Activated effector memory CD4-positive, alpha-beta T cell treated with Interleukin-2 at 50 U/mL for 16 hours (primary cell): ENCODE data around the gene PRKCE.

Source experiments
- DNase-seq: peaks from one replicate; pipeline ENCODE4 v3.0.0-alpha.2; 2020

Gene PRKCE

GRCh38 chr2:46007412-46007811 is 355.9 kb downstream of the PRKCE start:
- no peak for DNase-seq

DNA sequence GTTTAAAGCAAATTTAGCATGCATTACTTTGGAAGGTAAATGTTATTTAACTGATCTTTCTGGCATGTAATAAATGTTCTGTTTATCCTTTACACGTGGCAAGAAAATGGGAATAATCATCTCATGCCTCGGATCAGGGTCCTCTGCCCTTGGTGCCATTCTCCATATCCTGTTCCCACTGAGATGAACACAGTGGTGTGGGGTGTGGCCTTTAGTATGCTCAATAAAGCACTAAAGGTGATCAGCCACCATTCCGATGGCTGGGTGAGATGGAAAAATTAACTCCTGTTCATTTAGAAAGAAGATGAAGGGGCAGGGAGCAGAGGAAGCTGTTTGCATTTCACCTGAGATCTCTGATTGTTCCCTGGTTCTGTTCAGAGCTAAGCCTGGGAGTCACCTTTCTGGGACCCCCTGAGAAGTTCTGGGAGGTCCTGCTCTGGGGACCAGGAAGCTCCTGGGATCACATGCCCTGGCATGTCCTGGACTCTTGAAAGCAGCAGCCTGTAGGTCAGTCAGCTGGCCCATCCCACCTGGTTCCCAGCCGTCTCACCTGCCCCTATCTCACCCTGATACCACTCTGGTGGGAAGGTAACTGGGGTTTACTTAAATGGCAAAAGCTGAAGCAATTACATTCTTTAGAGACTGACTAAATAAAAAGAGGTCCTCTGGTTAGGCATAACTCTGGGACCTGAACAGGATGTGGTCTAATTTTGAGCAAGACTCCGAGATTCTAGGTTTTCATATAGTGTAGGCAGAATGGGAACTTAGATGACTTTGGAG is 356.8 kb downstream of the PRKCE start:
- no peak for DNase-seq

DNA sequence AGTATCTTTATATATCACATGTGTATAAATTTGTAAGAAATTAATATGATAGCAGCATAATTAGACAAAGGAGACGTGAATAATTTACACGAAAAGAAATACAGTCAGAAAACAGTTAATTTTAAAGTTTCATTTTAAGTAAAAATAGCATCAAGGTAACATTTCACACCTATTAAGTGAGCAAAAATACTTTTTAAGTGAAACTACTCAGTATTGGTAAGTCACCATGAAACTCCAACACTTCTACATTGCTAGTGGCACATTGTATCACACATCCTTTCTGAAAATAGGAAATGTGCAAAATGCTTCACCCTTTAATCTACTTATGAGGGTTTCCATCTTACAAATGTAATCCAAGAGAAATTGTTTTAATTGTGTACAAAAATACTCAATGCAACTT is 357.8 kb downstream of the PRKCE start:
- no peak for DNase-seq

DNA sequence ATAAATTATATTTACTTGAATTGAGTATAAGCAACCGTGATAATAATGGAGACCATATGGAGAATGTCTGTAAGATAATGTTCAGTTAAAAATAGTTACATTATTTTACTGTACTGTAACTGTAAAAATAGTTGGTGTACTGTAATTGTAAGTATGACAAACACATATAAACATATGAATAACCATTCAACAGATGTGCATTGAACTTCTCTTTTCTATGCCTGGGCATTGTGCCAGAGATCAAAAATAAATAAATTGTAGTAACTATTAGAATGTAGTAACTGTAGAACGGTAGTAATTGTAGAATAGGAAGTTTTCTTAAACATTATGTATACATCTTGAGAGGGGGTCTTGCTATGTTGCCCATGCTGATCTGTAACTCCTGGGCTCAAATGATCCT is 358.3 kb downstream of the PRKCE start:
- no peak for DNase-seq

- DNase-seq = no peak
Observed at GRCh38 chr2:46010223-46010924, 358.9 kb downstream of the PRKCE start.

- DNase-seq = no peak
Observed at GRCh38 chr2:46010925-46011490, 359.5 kb downstream of the PRKCE start.

DNA sequence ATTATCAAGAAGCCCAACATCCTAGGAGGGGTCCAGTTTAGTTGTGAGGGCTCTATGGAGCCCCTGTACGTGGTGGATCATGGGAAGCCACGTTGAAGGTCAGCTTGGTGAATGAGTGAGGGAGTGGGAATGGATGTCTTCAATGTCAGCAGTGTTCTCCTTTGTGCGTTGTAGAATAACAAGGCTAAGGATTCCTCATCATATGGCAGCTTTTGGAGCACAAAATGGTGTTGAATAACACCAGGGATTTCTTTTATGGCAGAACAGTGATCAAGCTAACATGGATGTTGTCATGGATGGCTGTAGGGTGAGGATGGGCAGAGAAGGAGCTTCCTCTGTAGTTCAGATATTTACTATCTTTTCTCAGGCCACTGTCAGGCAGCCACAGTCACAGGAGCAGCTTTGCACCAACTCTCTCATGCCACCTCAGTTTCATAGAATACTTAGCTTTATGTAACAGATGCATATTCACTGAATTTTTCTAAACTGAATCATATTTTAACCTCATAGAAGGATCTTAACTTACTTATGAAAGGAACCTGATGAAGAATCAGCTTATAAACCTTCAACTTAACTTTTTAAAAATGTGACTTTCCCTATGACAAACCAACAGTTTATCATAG is 361.3 kb downstream of the PRKCE start:
- DNase-seq = no peak

DNA sequence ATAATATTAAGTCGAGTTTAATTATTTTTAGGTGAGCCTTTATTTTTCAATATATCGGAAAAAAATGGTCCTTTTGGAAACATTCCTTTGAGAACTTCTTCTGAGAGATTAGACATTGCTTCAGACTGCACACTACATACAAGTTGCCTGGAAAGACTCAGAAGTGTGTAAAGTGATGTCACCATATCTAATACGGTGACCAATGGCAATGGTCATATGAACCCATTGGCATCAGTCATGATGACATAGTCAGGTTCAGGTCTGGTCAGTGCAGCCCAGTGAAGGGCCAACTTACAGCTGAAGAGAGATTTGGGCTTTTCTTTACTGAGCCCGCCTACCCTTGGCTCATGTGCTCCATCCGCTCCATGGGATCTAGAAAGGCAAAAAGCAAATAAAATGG is 362.3 kb downstream of the PRKCE start:
- DNase-seq = no peak

GRCh38 chr2:46014911-46015654 is 363.6 kb downstream of the PRKCE start:
- no peak for DNase-seq

DNA sequence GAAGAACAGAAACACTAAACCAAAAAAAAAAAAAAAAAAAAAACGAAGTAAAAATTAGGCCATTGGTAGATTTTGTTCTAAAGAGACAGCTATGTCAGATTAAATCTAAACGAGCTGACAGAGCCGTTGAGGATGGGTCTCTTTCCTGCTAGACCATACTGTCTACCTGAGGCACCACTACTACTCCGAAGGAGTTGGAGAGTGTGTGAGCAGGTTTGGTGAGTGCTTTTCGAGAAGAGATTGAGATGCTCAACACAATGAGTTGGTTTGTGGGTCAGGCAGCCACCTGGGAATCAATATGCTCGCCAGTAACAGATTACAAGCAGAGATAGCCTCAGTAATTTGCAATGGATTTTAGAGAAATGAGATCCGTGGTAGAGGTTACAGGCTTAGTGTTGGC is 364.2 kb downstream of the PRKCE start:
- no peak for DNase-seq

DNA sequence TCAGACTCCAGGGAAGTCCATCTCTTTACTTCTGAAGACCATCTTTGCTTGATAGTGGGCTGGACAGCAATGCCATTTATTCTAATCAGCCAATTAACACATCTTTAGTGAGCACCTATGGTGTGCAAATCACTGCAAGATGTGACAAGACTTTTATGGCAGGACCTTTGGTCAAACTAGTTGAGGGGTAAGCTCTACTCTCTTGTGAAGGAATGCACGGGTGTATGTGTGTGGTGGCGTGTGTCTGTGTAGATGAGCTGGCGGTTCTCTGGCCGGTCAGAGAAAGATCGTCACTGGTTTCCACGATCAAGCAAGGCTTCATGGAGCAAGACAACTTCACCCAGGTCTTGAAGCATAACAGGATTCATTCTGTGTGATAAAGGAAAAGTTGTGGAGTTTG is 364.6 kb downstream of the PRKCE start:
- no peak for DNase-seq

- no peak for DNase-seq
Observed at GRCh38 chr2:46018773-46019591, 367.5 kb downstream of the PRKCE start.

- DNase-seq = no peak
Observed at GRCh38 chr2:46020416-46020815, 368.9 kb downstream of the PRKCE start.

DNA sequence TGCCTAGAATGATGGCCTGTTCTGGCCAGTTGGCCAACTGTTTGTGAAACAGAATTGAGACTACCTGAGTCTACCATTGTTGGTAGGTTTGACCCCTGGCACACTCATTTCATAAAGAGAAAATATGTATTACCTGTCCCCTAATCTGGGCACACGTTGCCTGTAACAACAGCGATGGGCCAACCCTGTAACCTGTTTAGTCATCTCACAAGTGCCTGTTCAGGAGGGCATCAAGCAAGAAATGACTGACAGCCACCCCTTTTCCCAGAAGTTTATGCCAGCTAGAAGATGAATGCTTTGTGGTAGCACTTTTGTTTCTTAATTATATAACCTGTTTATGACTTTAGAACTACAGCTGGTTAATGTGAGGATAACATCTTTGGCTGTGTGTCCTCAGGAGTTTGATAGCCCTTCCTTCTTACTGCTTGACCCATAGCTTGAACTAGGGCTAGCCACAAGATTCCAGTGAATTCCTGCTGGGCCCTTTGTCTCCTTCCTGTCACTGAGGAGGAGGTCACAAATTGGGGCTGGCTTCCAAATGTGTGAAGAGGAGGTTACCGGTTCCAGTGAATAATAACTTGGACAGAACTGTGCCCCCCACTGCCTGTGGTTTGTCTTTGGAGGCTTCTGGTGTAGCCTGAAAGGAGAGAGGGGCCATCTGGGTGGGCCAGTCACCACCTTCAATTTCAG is 371.8 kb downstream of the PRKCE start:
- DNase-seq = no peak

GRCh38 chr2:46024146-46024779 is 372.8 kb downstream of the PRKCE start:
- DNase-seq = no peak

DNA sequence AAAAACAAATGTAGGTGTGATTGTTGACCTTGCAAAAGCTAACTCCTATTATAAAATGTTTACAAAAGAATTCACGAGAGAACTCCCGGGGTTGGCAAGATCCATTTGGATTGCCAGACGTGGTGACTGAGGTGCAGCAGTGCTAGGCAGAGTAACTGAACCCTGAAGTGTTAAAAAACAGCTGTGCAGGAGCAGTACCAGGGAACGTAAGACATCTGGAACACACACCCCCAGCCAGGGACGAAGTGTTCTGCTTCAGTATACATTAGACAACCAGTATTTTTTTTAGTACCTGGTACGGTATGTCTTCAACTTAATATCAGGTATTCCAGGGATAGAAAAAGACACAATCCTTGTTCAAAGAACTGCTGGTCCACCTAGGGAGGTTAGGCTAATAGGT is 373.6 kb downstream of the PRKCE start:
- DNase-seq = no peak

DNA sequence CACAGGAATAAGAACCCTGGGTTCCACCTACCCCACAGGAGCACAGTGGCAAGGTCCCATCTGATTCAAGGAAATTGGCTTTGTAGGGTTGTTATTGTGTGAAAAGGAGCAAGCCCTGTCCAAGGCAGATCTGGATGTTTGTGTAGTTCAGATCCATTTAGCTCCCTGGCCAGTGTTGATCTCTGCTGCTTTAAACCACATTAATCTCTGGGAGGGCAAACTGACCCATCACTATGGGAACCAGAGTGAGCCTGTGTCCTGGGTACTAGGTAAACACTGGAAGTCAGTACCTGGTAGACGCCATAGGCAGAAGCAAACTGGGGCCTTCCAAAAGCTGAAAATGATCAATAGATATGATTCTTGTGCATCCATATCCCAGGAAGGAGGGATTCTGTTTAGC is 374.2 kb downstream of the PRKCE start:
- DNase-seq = no peak

DNA sequence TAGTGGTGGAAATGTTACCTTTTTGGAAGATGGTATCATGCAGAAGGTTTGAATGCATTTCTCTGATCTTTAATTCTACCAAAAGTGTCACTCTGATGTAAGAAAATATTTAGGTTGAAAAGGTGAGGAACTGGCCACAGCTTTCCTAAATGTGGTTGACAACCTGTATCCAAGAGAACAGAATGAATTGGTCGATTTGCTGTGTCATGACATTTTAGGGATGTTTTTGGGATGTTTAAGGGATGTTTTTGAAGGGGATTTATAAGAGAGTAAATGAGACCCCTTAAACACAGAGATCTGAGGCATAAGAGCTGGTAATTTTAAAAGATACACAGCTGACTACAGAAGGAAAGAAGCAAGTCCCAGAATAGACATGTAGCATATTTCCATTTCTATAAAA is 375.0 kb downstream of the PRKCE start:
- DNase-seq = no peak

- no peak for DNase-seq
Observed at GRCh38 chr2:46029332-46029811, 377.9 kb downstream of the PRKCE start.

DNA sequence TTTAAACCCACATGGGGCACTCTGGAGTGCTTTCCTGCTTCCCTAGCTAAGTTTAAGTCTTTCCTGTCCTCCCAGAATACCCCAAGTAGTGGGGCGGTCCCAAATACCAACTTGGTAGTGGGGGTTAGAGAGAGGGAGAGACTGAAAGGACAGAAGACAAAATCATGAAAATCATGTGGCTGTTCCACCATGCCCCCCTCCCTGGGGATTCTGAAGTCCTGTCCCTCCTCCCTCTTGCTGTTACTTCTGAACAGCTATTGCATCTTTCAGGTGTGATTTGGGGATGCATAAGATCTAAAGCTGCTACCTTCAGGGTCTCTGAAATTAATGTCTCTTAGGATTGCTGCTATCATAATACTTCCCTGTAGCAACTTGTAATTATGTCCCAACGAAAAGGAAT is 378.9 kb downstream of the PRKCE start:
- no peak for DNase-seq
